K562 (cell line): ENCODE data around the gene EXT2. TPM values are rescaled to one million over a fixed set of nuclear protein-coding genes. Genes with fewer than 3 reads are reported as not detected.

Experiments used
- ATAC-seq: fragments of 200-7000 bp; cut with Tn5 transposase; 3 replicates; pipeline ENCODE4 v1.9.1; 2020; ENCODE audit warnings: moderate library complexity
- BruUV-seq: library from RNA; stranded (reverse); fragments of 400-500 nt; replicated peaks from 2 replicates; lab custom pipeline; 2021; lab: Mats Ljungman, UMichigan
- CTCF ChIA-PET: fragments of 300-600 bp; formaldehyde crosslinking; extraction: SDS; loops from one replicate; lab custom pipeline; 2021; ENCODE audit warnings: low intra/inter-chr PET ratio; lab: Yijun Ruan, JAX
- POLR2A ChIA-PET: fragments of 300-600, 350-650 bp; sonication (Branson Sonifier 250); formaldehyde crosslinking; extraction: SDS; loops from one replicate; lab custom pipeline; 2021; ENCODE audit warnings: antibody characterized with exemption, inconsistent platforms; lab: Yijun Ruan, JAX
- DNase-seq, 4 experiments: peaks; one replicate each; pipeline versions ENCODE4 v3.0.0 to v3.0.0-alpha.2; 2011 to 2018; ENCODE audit warnings: low spot score in 3 of 4, mixed read lengths in 3 of 4; ENCODE audit errors: extremely low read depth in 1 of 4
- FAIRE-seq: peaks from 2 replicates; lab custom pipeline; 2011; peaks lifted over from hg19 to GRCh38; lab: Jason Lieb, UNC
- H2AFZ ChIP-seq: 2 replicates; pipeline ENCODE4 v1.6.0; 2011; ENCODE audit warnings: low read depth, low read length, control low read depth, inconsistent platforms
- H3K27ac ChIP-seq: fragments of 200-600 bp; 3 replicates; pipeline ENCODE4 v1.8.0; 2011; ENCODE audit warnings: low read depth, mild to moderate bottlenecking, control low read depth, inconsistent platforms, low read length, moderate library complexity, mixed read lengths; ENCODE audit errors: extremely low read depth
- H3K27me3 ChIP-seq, 2 experiments: fragments of 300-600 bp in 1 of 2; 2 replicates in 1 of 2; 3 replicates in 1 of 2; pipeline versions ENCODE4 v1.6.0 to v1.8.0; 2011; ENCODE audit warnings: inconsistent platforms in 2 of 2, low read length in 2 of 2, mild to moderate bottlenecking in 1 of 2, mixed read lengths in 1 of 2, moderate library complexity in 1 of 2; ENCODE audit not compliant: control insufficient read depth in 2 of 2, insufficient read depth in 2 of 2
- H3K36me3 ChIP-seq: fragments of 300-600 bp; 3 replicates; pipeline ENCODE4 v1.8.0; 2011; ENCODE audit warnings: mild to moderate bottlenecking, low read length, inconsistent platforms; ENCODE audit not compliant: control insufficient read depth, insufficient read depth
- H3K4me1 ChIP-seq, 2 experiments: fragments of 200-600 bp in 1 of 2; replicated peaks in 1 of 2; 2 replicates in 1 of 2; 3 replicates in 1 of 2; pipeline versions ENCODE4 v1.5.1 to v1.8.0; 2011; ENCODE audit warnings: inconsistent platforms in 2 of 2, low read length in 2 of 2, mild to moderate bottlenecking in 1 of 2, mixed read lengths in 1 of 2, moderate library complexity in 1 of 2; ENCODE audit not compliant: control insufficient read depth in 2 of 2, insufficient read depth in 2 of 2
- H3K4me2 ChIP-seq: 2 replicates; pipeline ENCODE4 v1.6.1; 2011; ENCODE audit warnings: low read length, control low read depth, inconsistent platforms, mixed read lengths; ENCODE audit not compliant: insufficient read depth
- H3K4me3 ChIP-seq: fragments of 200-600 bp; sonication (generic), shearing (Covaris generic); 2 replicates; pipeline ENCODE4 v1.5.1; 2016; ENCODE audit warnings: control low read depth, inconsistent platforms
- H3K79me2 ChIP-seq: fragments of 200-600 bp; 3 replicates; pipeline ENCODE4 v1.8.0; 2011; ENCODE audit warnings: low read length, inconsistent platforms; ENCODE audit not compliant: control insufficient read depth, insufficient read depth
- H3K9ac ChIP-seq, 2 experiments: 2 replicates each; pipeline versions ENCODE4 v1.6.0 to v1.6.1; 2011; ENCODE audit warnings: low read depth in 2 of 2, low read length in 2 of 2, control low read depth in 1 of 2, inconsistent platforms in 1 of 2, mild to moderate bottlenecking in 1 of 2, mixed read lengths in 1 of 2; ENCODE audit not compliant: insufficient read depth in 1 of 2
- H3K9me1 ChIP-seq: one replicate; pipeline ENCODE4 v1.6.0; 2011; ENCODE audit warnings: inconsistent platforms, mild to moderate bottlenecking, low read length, moderate library complexity; ENCODE audit not compliant: control insufficient read depth, insufficient read depth
- H3K9me3 ChIP-seq: replicated peaks from 2 replicates; pipeline ENCODE4 v1.5.1; 2011; ENCODE audit warnings: low read depth, low read length, inconsistent platforms; ENCODE audit not compliant: control insufficient read depth, insufficient read depth
- H4K20me1 ChIP-seq: replicated peaks from 2 replicates; pipeline ENCODE4 v1.6.1; 2011; ENCODE audit warnings: low read length, inconsistent platforms, mixed read lengths; ENCODE audit not compliant: control insufficient read depth, insufficient read depth
- JUN ChIP-seq, 2 experiments: sonication (generic) in 1 of 2; formaldehyde crosslinking in 1 of 2; IDR thresholded peaks; 2 replicates each; pipeline versions ENCODE4 v1.6.1 to v1.8.0; 2012 to 2022; ENCODE audit warnings: borderline replicate concordance in 2 of 2, mild to moderate bottlenecking in 2 of 2, improper control_type of control experiment in 1 of 2, low read depth in 1 of 2, low read length in 1 of 2, missing genetic modification reagents in 1 of 2
- LEF1 ChIP-seq: fragments of 450-650 bp; IDR thresholded peaks from 2 replicates; pipeline ENCODE4 v1.6.1; 2016; ENCODE audit warnings: mild to moderate bottlenecking
- NELFE ChIP-seq: IDR thresholded peaks from 2 replicates; pipeline ENCODE4 v1.6.1; 2011; ENCODE audit warnings: mild to moderate bottlenecking; ENCODE audit not compliant: insufficient read depth, insufficient read length
- SAFB2 ChIP-seq: fragments of 200-400 bp; formaldehyde crosslinking; IDR thresholded peaks from 2 replicates; pipeline ENCODE4 v1.6.1; 2018; ENCODE audit warnings: borderline replicate concordance, low read length, low read depth, moderate library complexity; ENCODE audit not compliant: severe bottlenecking
- WGBS: fragments of 100-300 bp; shearing (Covaris generic); methylation state at CpG from one replicate; pipeline ENCODE4 v1.1.6; 2016; ENCODE audit warnings: low coverage, mixed read lengths; ENCODE audit not compliant: insufficient coverage; ENCODE audit errors: missing lambda C conversion rate; 5-methylcytosine and 5-hydroxymethylcytosine counted together
- in situ Hi-C: fragments of 300-500 bp; cut with MboI; formaldehyde crosslinking; loops from 4 replicates; pipeline ENCODE4 v1.15.0; 2018; ENCODE audit warnings: inconsistent platforms, mixed read lengths
- intact Hi-C: fragments of 100-400 bp; cut with micrococcal nuclease; formaldehyde crosslinking; loops from 2 replicates; pipeline ENCODE4 v1.14.2; 2022
- polyA plus RNA-seq, 8 experiments: library from polyadenylated mRNA; depleted of rRNA in 4 of 8; stranded (reverse) in 5 of 8; unstranded in 3 of 8; fragments of >200 nt; fragmentation: Nextera tagmentation in 2 of 8; fragmentation: Illumina TruSeq in 1 of 8; extraction: Ambion mirVana in 2 of 8; extraction: Trizol in 1 of 8; gene quantifications; 2 replicates each; pipeline versions ENCODE4 v1.2.1 to v1.2.3, GENCODE V29; 2011 to 2014; ENCODE audit warnings: inconsistent platforms in 1 of 8, missing spikeins in 1 of 8
- total RNA-seq, 7 experiments: library from RNA; depleted of rRNA in 6 of 7; stranded (reverse); fragments of >200 nt in 6 of 7; fragmentation: Illumina TruSeq in 2 of 7; extraction: Trizol in 2 of 7; gene quantifications; 2 replicates each; pipeline versions ENCODE4 v1.2.1 to v1.2.3, GENCODE V29; 2011 to 2021; ENCODE audit warnings: low replicate concordance in 1 of 7
- TF ChIP-seq, protein P1 (sequence below): sonication (generic); formaldehyde crosslinking; IDR thresholded peaks from 2 replicates; pipeline ENCODE4 v1.4.0; 2020; ENCODE audit warnings: mild to moderate bottlenecking, missing genetic modification reagents
- TF ChIP-seq, protein P2 (sequence below): sonication (generic); formaldehyde crosslinking; IDR thresholded peaks from 2 replicates; pipeline ENCODE4 v1.9.0; 2022; ENCODE audit warnings: mild to moderate bottlenecking, missing genetic modification reagents
- TF ChIP-seq, protein P3 (sequence below): sonication (generic); formaldehyde crosslinking; IDR thresholded peaks from 2 replicates; pipeline ENCODE4 v1.5.0; 2020; ENCODE audit warnings: missing genetic modification reagents

The EXT2 gene
- total and polyA plus RNA-seq, 9 of the 15 experiments (the other 6 are each of a cell fraction or from before 2014, with no cell fraction given) = 7.5 to 52.1 (median 38.1) TPM

DNA sequence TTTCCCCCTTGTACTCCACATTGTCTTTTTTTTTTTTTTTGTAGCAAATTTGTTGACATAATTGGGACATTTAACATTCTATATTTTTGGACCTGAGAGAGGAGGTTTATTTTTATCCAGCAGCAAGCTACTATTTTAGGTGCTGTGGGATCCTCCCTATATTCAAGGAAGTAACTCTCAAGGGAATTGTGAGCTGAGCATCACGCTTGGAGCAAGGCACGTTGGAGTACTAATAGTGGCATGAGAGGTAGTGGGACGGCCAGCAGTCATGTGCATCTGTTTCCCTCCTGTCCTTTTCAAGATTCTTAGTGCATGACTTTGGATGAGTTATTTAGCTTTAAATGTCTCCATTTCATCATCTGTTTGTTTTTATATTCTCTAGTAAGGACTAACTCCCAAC, 52.3 kb downstream of the EXT2 start:
- FAIRE-seq (no peak), ATAC-seq (no peak), DNase-seq (no peak)
- Histone ChIP-seq H3K9ac (no peak overlapping the region), H3K4me3 (no peak overlapping the region), H4K20me1 (no peaks in the 10 kb centered on the region), H3K36me3 (peaks cover 19% of the 10 kb centered on the region; the same call in 1 of the 3 replicates), H3K27ac (no peak overlapping the region), H2AFZ (no peak overlapping the region), H3K27me3 (no peaks in the 10 kb centered on the region), H3K4me1 (peaks cover 0 to 10% of the 10 kb centered on the region in 2 experiments; a peak in 2 of 5 replicates), H3K4me2 (no peak overlapping the region), H3K9me3 (no peaks in the 10 kb centered on the region), H3K9me1 (no peaks in the 10 kb centered on the region), H3K79me2 (no peaks in the 10 kb centered on the region)
- in situ Hi-C loops (no loop called here), intact Hi-C loops (no loop called here)
- ChIA-PET POLR2A (interaction anchor here (0.6 kb wide), 1 partner anchor 64 kb away, joined by 3 read pairs; no protein-coding TSS in a partner anchor), CTCF (no interaction called here)
- WGBS = 76% methylated on average over 3 of the region's 3 CpGs
- TF ChIP-seq, protein P1, sequence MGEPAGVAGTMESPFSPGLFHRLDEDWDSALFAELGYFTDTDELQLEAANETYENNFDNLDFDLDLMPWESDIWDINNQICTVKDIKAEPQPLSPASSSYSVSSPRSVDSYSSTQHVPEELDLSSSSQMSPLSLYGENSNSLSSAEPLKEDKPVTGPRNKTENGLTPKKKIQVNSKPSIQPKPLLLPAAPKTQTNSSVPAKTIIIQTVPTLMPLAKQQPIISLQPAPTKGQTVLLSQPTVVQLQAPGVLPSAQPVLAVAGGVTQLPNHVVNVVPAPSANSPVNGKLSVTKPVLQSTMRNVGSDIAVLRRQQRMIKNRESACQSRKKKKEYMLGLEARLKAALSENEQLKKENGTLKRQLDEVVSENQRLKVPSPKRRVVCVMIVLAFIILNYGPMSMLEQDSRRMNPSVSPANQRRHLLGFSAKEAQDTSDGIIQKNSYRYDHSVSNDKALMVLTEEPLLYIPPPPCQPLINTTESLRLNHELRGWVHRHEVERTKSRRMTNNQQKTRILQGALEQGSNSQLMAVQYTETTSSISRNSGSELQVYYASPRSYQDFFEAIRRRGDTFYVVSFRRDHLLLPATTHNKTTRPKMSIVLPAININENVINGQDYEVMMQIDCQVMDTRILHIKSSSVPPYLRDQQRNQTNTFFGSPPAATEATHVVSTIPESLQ (CRISPR knock-in tag) = no peak
- no peak for TF ChIP-seq NELFE
- no peak for TF ChIP-seq SAFB2
- TF ChIP-seq, protein P2, sequence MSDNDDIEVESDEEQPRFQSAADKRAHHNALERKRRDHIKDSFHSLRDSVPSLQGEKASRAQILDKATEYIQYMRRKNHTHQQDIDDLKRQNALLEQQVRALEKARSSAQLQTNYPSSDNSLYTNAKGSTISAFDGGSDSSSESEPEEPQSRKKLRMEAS = no peak
- TF ChIP-seq LEF1 = no peak
- no peak for TF ChIP-seq JUN (IDR thresholded peaks at IDR 0.05; ENCODE audit: borderline replicate concordance, low read depth, low read length)
- no peak for TF ChIP-seq JUN (CRISPR knock-in tag; IDR thresholded peaks at IDR 0.05; ENCODE audit: borderline replicate concordance)
- TF ChIP-seq, protein P3, sequence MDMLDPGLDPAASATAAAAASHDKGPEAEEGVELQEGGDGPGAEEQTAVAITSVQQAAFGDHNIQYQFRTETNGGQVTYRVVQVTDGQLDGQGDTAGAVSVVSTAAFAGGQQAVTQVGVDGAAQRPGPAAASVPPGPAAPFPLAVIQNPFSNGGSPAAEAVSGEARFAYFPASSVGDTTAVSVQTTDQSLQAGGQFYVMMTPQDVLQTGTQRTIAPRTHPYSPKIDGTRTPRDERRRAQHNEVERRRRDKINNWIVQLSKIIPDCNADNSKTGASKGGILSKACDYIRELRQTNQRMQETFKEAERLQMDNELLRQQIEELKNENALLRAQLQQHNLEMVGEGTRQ (CRISPR knock-in tag) = no peak
- no TSS peak for BruUV-seq
